Testis (tissue), 2 donors: Measurements from ENCODE around the gene KIFAP3.

ENCODE experiments used
- POLR2A ChIP-seq: fragments of 450-650 bp; IDR thresholded peaks from one replicate; pipeline ENCODE4 v1.6.1; 2017; ENCODE audit warnings: antibody characterized with exemption, mild to moderate bottlenecking, moderate library complexity
- TF ChIP-seq, protein P1 (sequence below), 3 experiments: fragments of 450-650 bp in 2 of 3; fragments of 200-600 bp in 1 of 3; sonication (generic) in 1 of 3; IDR thresholded peaks; one replicate each; pipeline ENCODE4 v1.5.1; 2016 to 2019; ENCODE audit warnings: antibody characterized with exemption in 3 of 3, mild to moderate bottlenecking in 2 of 3, moderate library complexity in 1 of 3

DNA sequence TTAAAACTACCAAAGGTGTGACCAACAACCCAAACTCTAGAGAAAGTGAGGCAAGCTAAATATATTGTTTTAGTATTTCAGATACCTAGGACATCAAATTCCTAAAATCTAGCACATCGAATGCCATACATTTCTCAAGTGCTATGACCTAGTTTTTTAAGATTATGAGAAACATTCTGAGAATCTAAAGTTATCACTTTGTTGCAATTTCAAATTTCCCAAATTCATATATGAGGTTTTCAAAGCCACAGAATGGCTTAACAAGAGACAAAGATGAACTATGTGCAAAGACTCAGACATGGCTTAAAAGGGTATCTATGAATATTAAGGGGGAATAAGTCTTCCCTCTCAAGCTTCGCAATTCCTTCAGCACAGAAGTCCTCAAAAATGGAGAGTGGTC is 187.6 kb downstream of the KIFAP3 start:
- TF ChIP-seq, protein P1, sequence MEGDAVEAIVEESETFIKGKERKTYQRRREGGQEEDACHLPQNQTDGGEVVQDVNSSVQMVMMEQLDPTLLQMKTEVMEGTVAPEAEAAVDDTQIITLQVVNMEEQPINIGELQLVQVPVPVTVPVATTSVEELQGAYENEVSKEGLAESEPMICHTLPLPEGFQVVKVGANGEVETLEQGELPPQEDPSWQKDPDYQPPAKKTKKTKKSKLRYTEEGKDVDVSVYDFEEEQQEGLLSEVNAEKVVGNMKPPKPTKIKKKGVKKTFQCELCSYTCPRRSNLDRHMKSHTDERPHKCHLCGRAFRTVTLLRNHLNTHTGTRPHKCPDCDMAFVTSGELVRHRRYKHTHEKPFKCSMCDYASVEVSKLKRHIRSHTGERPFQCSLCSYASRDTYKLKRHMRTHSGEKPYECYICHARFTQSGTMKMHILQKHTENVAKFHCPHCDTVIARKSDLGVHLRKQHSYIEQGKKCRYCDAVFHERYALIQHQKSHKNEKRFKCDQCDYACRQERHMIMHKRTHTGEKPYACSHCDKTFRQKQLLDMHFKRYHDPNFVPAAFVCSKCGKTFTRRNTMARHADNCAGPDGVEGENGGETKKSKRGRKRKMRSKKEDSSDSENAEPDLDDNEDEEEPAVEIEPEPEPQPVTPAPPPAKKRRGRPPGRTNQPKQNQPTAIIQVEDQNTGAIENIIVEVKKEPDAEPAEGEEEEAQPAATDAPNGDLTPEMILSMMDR (IDR thresholded peaks at IDR 0.05), result no peak
- TF ChIP-seq POLR2A, result no peak
